ENCODE measurements around the gene PDE4B.

GRCh38 chr1:65940126-65940525 lies 147.4 kb downstream of the PDE4B start:
- no peak for TF ChIP-seq POLR2A (IDR thresholded peaks at IDR 0.05)
- no peak for TF ChIP-seq CTCF (IDR thresholded peaks at IDR 0.05)
- no peak for TF ChIP-seq POLR2AphosphoS5 (IDR thresholded peaks at IDR 0.05)

All from sigmoid colon (tissue), 4 donors.